Astrocyte of the cerebellum (primary cell): ENCODE measurements around the gene BICRAL.
"Not testable (repeated sequence)": the region's sequence is repeated elsewhere in the genome, so short reads cannot be mapped to it uniquely, and the experiment has no call there.

Experiments used
- DNase-seq: peaks from one replicate; pipeline ENCODE4 v3.0.0-alpha.2; 2011; ENCODE audit warnings: low read depth
- H3K4me3 ChIP-seq: 2 replicates; pipeline ENCODE4 v1.5.1; 2011; ENCODE audit warnings: mild to moderate bottlenecking, low read depth, low read length, moderate library complexity
- CTCF ChIP-seq: IDR thresholded peaks from 2 replicates; pipeline ENCODE4 v1.5.1; 2012; ENCODE audit warnings: low read length, low read depth, moderate library complexity, mild to moderate bottlenecking; ENCODE audit errors: missing control alignments
- in situ Hi-C: cut with HindIII; loops from 2 replicates; pipeline ENCODE4 v1.10.0; 2017; ENCODE audit warnings: low sequenced_read_pairs

BICRAL gene

DNA sequence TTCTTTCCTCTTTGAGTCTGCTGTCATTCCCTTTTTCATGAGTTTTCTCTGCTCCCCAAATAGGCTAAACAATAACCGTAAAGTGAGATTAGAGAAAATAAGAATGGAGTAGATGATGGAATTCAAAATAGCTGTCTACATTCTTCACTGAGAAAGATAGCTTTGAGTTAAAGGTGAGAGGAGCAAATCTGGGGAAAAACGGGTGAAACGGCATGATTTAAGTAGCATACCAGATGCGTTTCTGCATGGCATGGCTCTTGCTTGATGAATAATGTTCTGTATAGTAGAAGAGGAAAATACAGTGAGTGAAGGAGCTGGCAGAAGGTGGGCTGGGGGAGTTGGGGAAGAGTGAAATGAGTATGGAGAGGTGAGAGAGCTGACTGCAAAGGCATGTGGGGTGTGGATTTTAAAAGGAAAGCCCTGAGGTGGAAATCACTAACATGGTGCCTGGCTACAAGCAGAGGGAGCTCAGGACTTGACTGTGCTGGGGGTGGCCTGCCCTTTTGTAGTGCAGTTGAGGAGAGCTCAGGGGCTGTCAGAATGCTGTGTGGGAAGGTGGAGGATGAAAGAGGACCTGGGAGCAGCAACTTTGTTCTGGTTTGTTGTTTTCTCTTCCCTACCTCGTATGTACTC lies 8.8 kb downstream of the BICRAL start:
- no peak for TF ChIP-seq CTCF
- in situ Hi-C loops = no loop called here
- DNase-seq = no peak
- no peak overlapping the region for H3K4me3 ChIP-seq

DNA sequence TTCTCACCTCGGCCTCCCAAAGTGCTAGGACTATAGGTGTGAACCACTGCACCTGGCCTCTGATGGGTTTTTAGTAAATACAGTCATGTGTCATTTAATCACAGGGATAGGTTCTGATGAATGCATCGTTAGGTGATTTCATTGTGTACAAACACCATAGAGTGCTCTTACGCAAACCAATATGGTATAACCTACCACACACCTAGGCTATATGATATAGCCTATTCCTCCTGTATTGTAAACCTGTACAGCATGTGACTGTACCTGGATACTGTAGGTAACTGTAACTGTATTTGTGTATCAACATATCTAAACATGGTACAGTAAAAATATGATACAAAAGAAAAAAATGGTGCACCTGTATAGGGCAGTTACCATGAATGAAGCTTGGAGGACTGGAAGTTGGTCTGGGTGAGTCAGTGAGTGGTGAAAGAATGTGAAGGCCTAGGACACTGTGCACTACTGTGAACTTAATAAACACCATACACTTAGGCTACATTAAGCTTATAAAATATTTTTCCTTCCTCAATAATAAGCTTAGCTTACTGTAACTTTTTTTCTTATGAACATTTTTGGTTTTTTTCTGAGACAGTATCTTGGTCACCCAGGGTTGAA lies 10.0 kb downstream of the BICRAL start:
- H3K4me3 ChIP-seq = no peak overlapping the region
- DNase-seq = no peak
- TF ChIP-seq CTCF = no peak
- in situ Hi-C loops = no loop called here

- DNase-seq = no peak
- in situ Hi-C loops = no loop called here
- TF ChIP-seq CTCF = no peak
- no peak overlapping the region for H3K4me3 ChIP-seq
Observed at GRCh38 chr6:42795651-42796050, 13.8 kb downstream of the BICRAL start.

DNA sequence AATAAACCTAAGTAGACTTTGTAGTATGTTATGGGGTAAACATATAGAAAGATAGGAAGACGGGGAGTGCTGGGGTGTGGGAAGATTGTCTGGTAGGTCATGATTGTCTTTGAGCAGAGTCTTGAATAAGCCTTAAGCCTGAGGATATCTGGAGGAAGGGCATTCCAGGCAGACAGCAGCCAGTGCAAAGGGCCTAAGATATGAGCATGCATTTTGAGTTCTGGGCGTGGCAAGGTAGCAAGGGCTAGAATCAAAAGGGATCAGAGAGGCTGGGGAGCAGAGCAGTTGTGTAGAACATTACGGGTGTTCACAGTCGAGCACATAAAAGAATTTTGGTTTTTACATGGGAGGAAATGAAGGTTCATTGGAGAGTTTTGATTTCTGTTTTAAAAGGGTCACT lies 14.3 kb downstream of the BICRAL start:
- TF ChIP-seq CTCF = no peak
- in situ Hi-C loops = no loop called here
- no peak for DNase-seq
- H3K4me3 ChIP-seq = no peak overlapping the region

DNA sequence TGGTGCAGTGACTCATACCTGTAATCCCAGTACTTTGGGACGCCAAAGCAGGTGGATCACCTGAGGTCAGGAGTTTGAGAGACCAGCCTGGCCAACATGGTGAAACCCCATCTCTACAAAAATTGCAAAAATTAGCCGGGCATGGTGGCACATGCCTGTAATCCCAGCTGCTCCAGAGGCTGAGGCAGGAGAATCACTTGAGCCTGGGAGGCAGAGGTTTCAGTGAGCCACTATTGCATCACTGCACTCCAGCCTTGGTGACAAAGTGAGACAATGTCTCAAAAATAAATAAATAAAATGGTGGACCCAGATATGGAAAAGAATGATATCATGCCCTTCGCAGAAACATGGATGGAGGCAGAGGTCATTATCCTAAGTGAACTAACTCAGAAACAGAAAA lies 15.8 kb downstream of the BICRAL start:
- DNase-seq, H3K4me3 ChIP-seq, in situ Hi-C loops: not testable (repeated sequence)

DNA sequence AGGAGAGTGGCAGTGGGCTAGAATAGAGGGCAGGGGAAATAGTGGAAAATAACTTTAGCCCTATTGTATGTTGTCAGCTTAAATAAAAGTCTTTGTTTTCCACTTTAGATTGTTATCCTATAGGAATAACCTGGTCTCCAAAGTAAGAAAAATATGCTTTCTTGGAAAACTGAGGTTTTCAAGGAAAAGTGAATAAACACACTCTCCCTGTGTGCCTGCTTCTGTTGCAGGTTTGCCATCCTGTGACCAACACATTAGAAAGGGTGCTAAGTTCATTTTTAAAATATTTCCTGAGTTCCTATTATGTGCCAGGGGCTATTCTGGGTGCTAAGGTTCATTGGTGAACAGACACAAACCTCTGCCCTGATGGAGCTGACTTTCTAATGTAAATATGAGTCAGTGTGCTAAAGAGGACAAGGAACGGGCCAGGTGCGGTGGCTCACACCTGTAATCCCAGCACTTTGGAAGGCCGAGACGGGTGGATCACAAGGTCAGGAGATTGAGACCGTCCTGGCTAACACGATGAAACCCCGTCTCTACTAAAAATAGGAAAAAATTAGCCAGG lies 23.5 kb downstream of the BICRAL start:
- no peak for TF ChIP-seq CTCF
- no peak for DNase-seq
- in situ Hi-C loops = no loop called here
- no peak overlapping the region for H3K4me3 ChIP-seq

DNA sequence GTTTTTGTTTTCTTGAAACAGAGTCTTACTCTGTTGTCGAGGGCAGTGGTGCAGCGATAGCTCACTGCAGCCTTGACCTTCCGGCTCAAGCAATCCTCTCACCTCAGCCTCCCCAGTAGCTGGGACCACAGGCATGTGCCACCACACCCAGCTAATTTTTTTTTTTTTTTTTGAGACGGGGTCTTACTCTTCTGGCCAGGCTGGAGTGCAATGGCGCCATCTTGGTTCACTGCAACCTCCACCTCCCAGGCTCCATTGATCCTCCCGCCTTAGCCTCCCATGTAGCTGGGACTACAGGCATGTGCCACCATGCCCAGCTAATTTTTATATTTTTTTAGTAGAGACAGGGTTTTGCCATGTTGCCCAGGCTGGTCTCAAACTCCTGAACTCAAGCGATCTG lies 24.5 kb downstream of the BICRAL start:
- in situ Hi-C loops, DNase-seq, H3K4me3 ChIP-seq: not testable (repeated sequence)
